HUES6 (cell line): Measurements from ENCODE around the gene TMEM272.

Source experiments
- H3K27ac ChIP-seq: 2 replicates; pipeline ENCODE4 v1.7.0; 2013; ENCODE audit warnings: low read depth, mild to moderate bottlenecking, low read length, inconsistent platforms
- H3K27me3 ChIP-seq: 2 replicates; pipeline ENCODE4 v1.6.1; 2013; ENCODE audit warnings: low read length; ENCODE audit not compliant: control insufficient read depth, insufficient read depth
- H3K36me3 ChIP-seq: 2 replicates; pipeline ENCODE4 v1.6.1; 2013; ENCODE audit warnings: low read length; ENCODE audit not compliant: control insufficient read depth, insufficient read depth
- H3K4me1 ChIP-seq: 2 replicates; pipeline ENCODE4 v1.6.1; 2013; ENCODE audit warnings: low read length; ENCODE audit not compliant: control insufficient read depth, insufficient read depth
- H3K4me3 ChIP-seq: 2 replicates; pipeline ENCODE4 v1.5.1; 2013; ENCODE audit warnings: low read depth, low read length
- H3K9ac ChIP-seq: one replicate; pipeline ENCODE4 v1.6.1; 2013; ENCODE audit warnings: mild to moderate bottlenecking, low read length
- H3K9me3 ChIP-seq: 2 replicates; pipeline ENCODE4 v1.6.1; 2013; ENCODE audit warnings: low read depth, low read length; ENCODE audit not compliant: control insufficient read depth, insufficient read depth

TMEM272 gene

DNA sequence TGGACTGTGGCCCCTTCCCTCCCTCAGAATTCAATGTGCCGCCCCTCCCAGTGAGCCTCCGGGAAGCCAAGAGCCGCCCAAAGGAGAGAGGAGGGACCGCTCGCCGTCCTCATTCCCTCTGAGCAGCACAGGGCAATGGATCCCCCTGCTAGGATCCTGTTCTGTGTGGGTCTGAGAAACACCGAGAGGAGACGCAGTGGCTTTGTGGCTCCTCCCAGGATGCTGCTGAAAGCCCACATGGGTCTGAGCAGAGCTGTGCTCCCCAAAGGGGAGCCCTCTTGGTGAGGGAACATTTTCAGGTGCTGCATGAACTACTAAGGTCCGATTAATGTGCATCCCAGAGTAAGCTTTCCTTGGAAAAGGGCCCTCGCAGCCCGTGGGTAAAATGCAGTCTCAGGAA lies 71.5 kb downstream of the TMEM272 start:
- Histone ChIP-seq H3K4me3 (no peak overlapping the region), H3K9ac (no peak overlapping the region), H3K9me3 (no peaks in the 10 kb centered on the region), H3K4me1 (peaks cover 6% of the 10 kb centered on the region), H3K27ac (no peak overlapping the region), H3K27me3 (no peaks in the 10 kb centered on the region), H3K36me3 (no peaks in the 10 kb centered on the region)

DNA sequence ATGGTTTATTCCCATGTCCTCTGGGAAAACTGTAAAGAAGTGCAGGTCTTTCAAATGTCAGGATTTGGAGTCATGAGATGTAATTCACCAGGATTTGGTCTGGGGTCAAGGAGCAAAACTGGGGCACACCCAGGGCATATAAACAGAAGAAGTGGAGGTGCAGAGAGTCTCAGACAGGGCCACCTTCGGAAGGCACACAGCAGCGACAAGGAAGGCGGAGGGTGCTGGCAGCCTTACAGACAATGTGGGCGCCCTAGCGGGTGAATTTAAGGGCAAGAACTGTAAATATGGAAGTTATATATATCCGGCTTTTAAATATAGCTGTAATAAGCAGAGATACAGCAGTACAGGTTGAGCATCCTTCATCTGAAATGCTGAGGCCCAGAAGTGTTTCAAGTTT lies 72.2 kb downstream of the TMEM272 start:
- H3K9me3 ChIP-seq: no peaks in the 10 kb centered on the region
- no peak overlapping the region for H3K4me3 ChIP-seq
- H3K27ac ChIP-seq: no peak overlapping the region
- H3K9ac ChIP-seq: no peak overlapping the region
- peaks cover 9% of the 10 kb centered on the region for H3K4me1 ChIP-seq
- no peaks in the 10 kb centered on the region for H3K27me3 ChIP-seq
- H3K36me3 ChIP-seq: no peaks in the 10 kb centered on the region

DNA sequence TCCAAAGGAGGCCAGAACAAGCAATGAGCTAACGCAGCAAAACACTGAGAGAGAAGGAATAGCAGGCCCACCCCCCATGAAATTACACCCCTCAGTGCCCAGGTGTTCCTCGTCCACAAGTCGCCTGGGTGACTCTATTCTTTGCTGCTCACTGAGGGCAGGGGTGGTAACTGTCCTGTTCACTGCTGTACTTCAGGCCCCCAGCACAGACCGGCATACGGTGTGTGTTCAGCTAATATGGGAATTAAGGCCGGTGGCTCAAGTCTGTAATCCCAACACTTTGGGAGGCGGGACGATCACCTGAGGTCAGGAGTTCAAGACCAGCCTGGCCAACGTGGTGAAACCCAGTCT lies 72.9 kb downstream of the TMEM272 start:
- H3K36me3 ChIP-seq: no peaks in the 10 kb centered on the region
- H3K9me3 ChIP-seq: no peaks in the 10 kb centered on the region
- H3K9ac ChIP-seq: no peak overlapping the region
- peaks cover 9% of the 10 kb centered on the region for H3K4me1 ChIP-seq
- H3K27ac ChIP-seq: no peak overlapping the region
- H3K4me3 ChIP-seq: no peak overlapping the region
- H3K27me3 ChIP-seq: no peaks in the 10 kb centered on the region

DNA sequence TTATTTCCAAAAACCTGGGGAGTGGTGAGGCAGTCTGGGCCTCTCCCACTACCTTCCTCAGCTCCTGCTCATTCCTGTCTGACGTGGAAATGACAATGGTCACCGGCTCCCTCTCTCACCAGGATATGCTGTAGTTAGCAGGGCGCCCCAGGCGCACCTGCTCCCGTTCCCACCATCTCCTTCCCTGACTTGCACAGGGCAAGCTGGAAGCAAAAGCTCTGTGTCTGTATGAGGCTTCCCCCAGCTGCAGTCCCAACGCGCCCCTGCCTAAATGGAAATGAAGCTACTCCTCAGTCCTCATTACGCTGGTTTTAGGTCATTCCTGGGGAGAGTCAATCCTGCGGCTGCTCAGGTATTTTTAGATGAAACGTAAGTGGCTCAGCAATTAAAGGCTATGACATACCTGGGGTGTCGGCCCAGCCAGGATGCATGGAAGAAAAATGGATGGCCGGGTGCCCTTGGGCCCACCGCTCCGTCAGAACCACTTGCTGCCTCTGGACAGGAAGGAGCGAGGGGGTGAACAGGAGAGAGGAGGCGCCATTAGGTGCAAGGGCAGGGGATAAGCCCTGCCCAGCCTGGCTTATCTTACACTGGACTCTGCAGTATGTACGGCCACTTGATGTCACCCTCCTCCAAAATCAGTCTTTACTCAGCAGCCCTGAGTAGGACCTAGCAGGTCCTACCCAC lies 73.4 kb downstream of the TMEM272 start:
- Histone ChIP-seq H3K9ac (no peak overlapping the region), H3K36me3 (0 out of 2 replicates have a peak, but pooled peaks cover 2% of the 10 kb centered on the region), H3K4me3 (no peak overlapping the region), H3K4me1 (peaks cover 9% of the 10 kb centered on the region), H3K27me3 (no peaks in the 10 kb centered on the region), H3K27ac (no peak overlapping the region), H3K9me3 (no peaks in the 10 kb centered on the region)

DNA sequence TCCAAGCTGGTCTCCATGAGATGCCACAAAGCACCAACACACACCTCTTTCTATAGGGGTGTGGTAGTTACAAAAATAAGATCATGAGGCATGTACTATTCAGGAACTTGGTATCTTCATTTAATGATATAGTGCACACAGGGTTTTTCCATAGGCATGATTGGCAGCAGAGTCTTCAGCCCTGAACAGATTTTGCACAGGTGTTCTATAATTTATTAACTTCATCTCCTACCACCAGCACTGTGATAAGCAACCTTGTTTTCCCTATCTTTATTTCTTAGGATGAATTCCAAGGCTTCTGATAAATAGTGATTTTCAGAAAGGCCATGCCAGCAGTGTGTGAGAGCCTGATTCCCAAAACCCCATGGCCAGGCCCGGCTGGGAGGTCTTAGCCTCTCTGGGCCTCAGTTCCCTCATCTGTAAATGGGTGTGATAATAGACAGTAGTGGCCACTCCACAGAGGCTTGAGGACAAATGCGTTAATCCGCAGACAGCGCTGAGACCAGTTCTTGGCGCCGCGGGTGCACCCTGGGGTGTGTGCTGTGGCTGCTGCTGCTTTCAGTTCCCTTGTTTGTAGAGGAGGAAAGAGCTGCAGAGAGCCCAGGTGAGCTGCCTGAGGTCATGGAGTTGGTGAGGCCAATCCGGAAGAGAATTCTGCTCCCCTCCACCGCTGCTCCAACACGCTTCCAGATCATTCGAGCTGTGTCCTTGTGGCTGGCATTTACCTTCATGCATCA lies 74.1 kb downstream of the TMEM272 start:
- no peak overlapping the region for H3K27ac ChIP-seq
- H3K27me3 ChIP-seq: no peaks in the 10 kb centered on the region
- H3K36me3 ChIP-seq: peaks cover 3% of the 10 kb centered on the region; the same call in 1 of the 2 replicates
- H3K4me3 ChIP-seq: no peak overlapping the region
- H3K9ac ChIP-seq: no peak overlapping the region
- H3K9me3 ChIP-seq: no peaks in the 10 kb centered on the region
- H3K4me1 ChIP-seq: peaks cover 9% of the 10 kb centered on the region

DNA sequence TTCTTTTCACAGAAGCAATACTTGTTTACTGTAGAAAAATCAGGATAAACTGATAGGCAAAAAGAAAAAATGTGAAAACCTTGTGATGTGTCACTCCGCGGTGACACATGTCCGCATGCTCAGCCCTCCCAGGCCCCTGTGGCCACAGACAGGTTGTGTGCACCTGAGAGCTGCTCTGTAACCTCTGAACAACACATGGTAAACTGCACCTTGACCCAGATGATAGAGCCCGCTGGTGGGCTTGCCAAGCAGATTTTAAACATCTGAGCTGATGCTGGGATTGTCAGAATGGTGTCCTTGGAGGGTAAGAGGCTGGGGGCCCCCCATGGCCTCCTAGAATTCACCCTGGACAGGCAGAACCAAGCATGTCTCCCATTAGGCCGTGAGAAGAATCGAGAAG lies 74.8 kb downstream of the TMEM272 start:
- Histone ChIP-seq H3K9ac (no peak overlapping the region), H3K36me3 (peaks cover 3% of the 10 kb centered on the region; the same call in 1 of the 2 replicates), H3K9me3 (no peaks in the 10 kb centered on the region), H3K4me1 (peaks cover 9% of the 10 kb centered on the region), H3K27ac (no peak overlapping the region), H3K4me3 (no peak overlapping the region), H3K27me3 (no peaks in the 10 kb centered on the region)

DNA sequence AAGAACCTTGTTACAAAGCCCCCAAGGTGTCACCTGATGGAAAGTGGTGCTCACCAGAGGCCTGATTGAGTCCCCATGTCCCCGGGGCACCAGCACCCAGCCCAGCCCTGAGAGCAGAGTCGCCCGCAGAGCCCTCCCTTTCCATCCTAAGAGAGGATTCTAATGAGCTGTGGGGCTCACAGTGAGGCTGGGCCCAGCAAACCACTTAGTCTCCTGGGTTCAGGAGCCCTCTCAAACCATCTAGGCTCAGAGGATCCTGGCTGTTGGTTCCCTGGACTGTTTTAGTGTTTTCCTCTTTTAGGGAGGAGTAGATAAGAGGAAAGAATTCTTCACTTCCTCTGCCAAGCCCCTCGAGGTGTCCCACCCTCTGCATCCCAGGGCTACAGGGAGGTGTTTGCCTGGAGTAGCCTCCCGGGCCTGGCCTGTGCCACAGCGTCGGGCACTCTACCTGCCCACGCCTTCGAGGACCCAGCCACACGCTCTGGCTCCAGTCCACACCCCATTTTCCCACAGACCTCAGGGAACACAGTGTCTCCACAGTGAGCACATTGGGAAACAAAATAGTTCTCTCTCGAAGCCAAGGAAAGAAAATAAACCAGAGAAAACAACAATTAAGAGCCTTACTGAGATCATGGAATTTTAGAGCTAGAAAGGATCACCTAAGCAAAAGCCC lies 75.4 kb downstream of the TMEM272 start:
- Histone ChIP-seq H3K9ac (no peak overlapping the region), H3K9me3 (no peaks in the 10 kb centered on the region), H3K27ac (no peak overlapping the region), H3K4me1 (peaks cover 9% of the 10 kb centered on the region), H3K36me3 (peaks cover 7% of the 10 kb centered on the region), H3K27me3 (no peaks in the 10 kb centered on the region), H3K4me3 (no peak overlapping the region)

DNA sequence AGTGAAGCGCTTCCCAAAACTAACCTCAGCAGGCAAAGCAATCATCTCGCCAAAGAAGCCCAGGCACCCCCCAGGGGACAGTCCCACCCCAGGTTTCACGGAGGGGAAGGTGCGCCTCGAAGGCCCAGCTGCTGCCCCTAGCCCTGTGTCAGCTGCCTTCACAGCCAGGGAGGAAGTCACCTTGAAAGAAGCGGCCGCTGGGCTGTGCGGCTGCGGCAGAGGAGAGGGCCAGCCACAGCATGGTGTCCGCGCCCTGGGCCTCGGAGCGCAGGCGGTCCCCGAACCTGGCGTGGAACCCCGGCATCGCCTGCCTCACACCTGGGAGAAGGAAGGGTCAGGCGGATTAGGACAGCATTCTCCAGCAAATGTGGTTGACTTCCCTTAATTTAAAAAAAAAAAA lies 76.0 kb downstream of the TMEM272 start:
- Histone ChIP-seq H3K9ac (no peak overlapping the region), H3K27ac (no peak overlapping the region), H3K36me3 (peaks cover 7% of the 10 kb centered on the region), H3K4me3 (no peak overlapping the region), H3K27me3 (no peaks in the 10 kb centered on the region), H3K9me3 (no peaks in the 10 kb centered on the region), H3K4me1 (peaks cover 13% of the 10 kb centered on the region)

DNA sequence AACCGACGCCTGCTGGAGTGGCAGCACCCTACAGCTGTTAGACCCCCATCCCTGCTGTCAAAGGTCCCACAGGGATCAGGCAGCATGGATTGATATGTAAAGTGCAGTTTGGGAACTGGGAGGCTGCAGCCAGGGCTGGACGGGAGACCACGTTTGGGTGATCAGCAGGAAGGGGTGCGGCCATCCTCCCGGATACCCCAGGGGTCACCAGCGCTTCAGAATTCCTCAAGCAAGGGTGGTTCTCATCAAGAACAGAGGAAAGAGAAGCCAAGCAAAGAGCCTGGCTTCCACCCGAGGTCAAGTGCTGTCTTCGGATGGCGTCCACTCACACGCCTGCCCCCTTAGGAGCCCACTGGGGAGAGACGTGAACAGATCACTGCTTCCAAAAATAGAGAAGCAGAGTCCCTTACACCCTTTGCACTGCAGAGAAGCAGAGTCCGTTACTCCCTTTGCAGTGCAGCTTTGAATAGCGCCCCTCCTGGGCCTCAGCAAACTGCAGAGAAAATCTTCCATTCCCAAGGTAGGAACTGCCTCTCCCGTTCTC lies 76.5 kb downstream of the TMEM272 start:
- H3K9ac ChIP-seq: no peak overlapping the region
- no peaks in the 10 kb centered on the region for H3K27me3 ChIP-seq
- H3K27ac ChIP-seq: no peak overlapping the region
- H3K9me3 ChIP-seq: no peaks in the 10 kb centered on the region
- H3K4me3 ChIP-seq: no peak overlapping the region
- H3K4me1 ChIP-seq: peaks cover 14% of the 10 kb centered on the region
- H3K36me3 ChIP-seq: peaks cover 7% of the 10 kb centered on the region

DNA sequence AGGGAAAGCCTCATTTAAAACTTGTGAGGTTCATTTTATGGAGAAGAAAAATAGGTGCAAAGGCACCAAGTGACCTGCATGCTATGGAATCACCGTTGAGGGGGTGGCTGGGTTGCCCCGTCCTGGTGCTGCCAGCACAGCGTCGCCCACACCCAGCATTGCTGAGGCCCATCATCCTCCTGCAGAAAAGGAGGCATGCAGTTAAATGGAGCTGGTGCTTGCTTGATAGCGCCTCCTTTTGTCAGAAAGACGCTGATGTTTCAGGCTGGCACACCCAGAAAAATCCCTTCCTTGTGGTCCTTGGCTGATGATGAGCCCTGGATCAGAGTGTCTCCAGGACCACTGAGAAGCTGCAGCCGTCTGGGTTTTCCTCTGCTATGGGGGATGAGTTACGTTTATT lies 77.9 kb downstream of the TMEM272 start:
- Histone ChIP-seq H3K36me3 (peaks cover 20% of the 10 kb centered on the region), H3K4me1 (peaks cover 14% of the 10 kb centered on the region), H3K27me3 (no peaks in the 10 kb centered on the region), H3K27ac (no peak overlapping the region), H3K9ac (no peak overlapping the region), H3K4me3 (no peak overlapping the region), H3K9me3 (no peaks in the 10 kb centered on the region)

DNA sequence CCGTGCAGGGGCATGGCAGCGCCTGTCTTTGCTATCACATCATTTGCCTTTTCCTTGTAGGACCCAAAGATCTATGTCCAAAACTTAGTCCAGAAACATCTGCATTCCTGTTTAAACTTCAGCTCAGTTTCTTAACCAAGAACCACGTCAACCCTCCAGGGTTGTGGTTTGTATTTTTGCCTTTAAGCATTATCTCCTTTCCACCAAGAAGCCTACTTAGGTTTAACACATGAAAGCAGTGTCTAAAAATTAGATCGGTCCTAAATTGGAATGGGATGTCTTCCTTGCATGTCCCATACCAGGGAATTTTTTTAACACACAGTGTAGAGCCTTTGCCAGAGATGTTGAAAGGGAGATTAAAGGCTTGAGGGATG lies 79.8 kb downstream of the TMEM272 start:
- Histone ChIP-seq H3K4me3 (no peak overlapping the region), H3K27me3 (no peaks in the 10 kb centered on the region), H3K9me3 (no peaks in the 10 kb centered on the region), H3K27ac (no peak overlapping the region), H3K4me1 (peaks cover 14% of the 10 kb centered on the region), H3K9ac (no peak overlapping the region), H3K36me3 (peaks cover 36% of the 10 kb centered on the region)
